CD4-positive, alpha-beta T cell treated with Interleukin-17A for 4 hours (primary cell): ENCODE measurements around the gene B3GALNT2.

Source experiments
- DNase-seq: peaks from one replicate; pipeline ENCODE4 v3.0.0-alpha.2; 2020; ENCODE audit warnings: mixed read lengths

The B3GALNT2 gene

DNA sequence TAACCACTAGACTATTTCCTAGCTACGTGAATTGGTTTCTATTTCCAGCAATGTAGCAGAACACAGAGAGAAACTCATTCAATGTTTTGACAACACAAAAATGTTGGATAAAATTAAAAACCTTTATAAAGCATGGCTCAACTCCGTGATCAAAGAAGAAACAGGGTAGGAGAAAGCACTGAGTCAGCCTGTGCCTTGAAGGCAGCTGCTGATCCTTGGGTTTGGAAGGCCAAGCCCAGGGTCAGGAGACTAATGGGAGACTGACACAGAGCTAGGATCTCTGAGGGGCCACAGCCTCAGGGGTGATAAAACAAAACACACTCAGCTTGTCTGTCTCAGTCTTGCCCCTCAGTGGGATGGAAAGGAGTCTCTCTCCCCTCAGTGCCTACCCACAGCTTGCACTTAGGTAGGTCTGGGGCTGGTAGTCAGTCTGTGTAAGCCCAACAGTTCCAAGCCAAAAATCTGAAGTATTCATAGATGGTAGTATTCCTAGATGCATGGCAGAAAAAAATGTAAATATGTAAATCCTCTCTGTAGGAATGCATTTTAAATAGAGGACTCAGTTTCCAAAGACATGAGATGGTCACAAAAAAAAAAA is 53.3 kb downstream of the B3GALNT2 start:
- DNase-seq = no peak

DNA sequence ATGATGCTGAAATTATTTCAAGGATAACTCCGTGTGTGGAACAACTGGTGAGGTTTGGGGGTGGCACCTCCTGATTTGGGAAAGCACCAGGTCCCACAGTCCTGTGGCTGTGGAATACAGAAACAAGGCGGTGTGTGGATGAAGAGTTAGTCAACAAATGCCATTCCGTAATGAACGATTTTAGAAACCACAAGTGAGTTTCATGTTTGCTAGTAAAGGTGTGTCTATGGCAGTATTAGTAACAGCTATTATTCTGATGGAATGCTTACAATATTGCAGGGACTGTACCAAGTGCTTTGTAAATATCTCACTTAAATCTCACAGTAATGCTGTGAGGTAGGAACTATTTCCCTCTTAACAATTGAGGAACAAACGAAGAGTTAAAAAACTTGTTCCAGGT is 53.8 kb downstream of the B3GALNT2 start:
- DNase-seq = no peak

DNA sequence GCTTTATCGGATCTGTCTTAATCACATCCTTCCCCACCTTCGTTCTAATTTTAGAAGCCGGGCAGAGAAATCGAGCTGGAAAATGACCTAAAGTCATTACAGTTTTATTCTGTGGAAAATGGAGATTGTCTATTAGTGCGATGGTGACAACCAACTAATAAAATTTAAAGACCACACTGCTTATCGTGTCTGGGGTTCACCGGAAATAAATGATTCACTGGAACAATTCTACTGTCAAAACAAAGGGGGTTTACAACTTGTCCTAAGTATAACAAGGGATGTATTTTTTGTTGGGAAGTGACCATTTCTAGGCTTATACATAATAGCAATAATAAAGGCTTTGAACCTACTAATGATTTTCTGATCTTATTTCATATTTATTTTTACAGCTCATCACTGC is 55.6 kb downstream of the B3GALNT2 start:
- DNase-seq = no peak

DNA sequence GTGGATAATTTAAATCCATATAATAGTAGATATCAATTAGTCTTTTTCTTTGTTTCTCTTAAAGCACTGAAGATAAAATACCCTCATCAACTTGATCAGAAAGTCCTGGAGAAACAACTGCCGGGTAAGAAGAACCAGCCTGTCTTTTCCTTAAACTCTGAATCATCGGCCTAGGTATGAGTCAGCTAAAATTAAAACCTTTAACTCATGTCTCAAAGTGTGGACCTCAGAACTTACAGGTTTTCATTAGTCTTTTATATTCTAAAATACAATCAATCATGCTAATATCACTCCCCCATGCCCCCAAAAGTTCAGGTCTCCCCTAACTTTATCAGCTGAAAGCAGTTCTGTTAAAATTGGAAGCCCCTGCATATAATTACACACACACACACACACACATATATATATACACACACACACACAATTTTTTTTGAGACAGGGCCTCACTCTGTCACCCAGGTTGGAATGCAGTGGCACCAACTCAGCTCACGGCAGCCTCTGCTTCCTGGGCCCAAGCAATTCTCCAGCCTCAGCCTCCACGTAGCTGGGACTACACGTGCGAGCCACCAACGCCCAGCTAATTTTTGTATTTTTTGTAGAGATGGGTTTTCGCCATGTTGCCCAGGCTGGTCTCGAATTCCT is 61.3 kb downstream of the B3GALNT2 start:
- DNase-seq = no peak

DNA sequence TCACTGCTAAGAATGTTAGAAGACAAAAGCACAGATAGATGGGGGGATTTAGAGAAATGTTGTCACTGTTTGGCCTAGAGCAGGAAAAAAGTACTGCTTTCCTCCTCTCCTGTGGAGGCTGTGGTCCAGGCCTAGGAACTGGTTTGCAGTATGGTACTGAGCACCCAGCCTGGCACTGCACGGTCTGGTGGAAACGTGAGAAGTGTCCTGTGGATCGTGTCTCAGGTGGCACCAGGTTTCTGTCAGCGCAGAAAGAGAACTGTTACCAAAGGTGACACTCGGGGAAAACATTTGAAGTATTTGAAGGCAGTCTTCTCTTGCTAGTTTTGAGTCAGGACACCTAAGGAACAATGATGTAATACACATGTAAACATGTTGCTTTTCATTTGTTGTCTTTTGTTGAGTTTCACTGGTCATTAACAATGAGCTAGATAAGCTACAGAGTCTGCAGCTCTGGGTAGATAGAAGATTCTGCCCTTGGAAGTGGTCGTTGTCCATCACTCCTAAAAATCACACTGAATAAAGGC is 63.0 kb downstream of the B3GALNT2 start:
- no peak for DNase-seq

GRCh38 chr1:235434001-235434400 is 70.3 kb downstream of the B3GALNT2 start:
- no peak for DNase-seq

DNA sequence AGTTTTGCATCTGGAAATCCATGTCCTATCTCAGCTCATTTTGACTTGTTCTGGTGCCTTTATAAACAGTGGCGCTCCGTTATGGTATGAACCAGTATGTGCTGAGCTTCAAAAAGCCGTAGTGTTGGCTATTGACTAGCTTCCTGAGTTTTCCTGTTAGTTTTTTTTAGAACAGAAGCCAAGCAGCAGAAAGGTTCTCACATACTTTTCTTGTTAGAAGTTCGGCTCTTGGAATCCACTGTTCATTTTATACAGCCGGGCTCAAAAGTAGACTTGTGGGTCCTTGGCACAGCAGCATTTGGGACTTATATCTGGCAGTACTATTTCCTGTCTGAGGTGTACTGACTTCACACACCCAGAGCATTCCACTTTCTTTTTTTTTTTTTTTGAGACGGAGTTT is 73.3 kb downstream of the B3GALNT2 start:
- no peak for DNase-seq

- DNase-seq = no peak
Observed at GRCh38 chr1:235429143-235429542, 75.1 kb downstream of the B3GALNT2 start.

GRCh38 chr1:235427447-235427846 is 76.8 kb downstream of the B3GALNT2 start:
- DNase-seq = no peak

GRCh38 chr1:235426680-235427079 is 77.6 kb downstream of the B3GALNT2 start:
- DNase-seq = no peak

DNA sequence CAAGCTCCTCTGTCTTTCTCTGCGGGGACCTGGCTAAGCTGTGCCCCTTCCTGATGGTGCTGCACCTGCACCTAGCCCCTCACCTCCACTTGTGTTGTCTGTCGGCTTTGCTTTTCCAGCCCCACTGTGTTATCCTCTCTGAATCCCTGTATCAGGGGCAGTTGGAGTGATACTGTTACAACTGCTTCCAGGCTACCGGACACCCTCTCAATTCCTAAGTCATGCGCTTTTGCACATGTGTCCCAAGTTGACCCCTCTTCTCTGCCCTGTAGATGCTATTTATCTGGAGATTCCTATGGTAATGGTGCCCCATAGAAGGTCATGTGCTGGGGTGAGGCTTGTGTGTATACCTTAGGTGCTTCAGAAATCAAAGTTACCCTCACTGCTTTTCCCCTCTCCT is 78.1 kb downstream of the B3GALNT2 start:
- no peak for DNase-seq

- no peak for DNase-seq
Observed at GRCh38 chr1:235425357-235425756, 78.9 kb downstream of the B3GALNT2 start.

GRCh38 chr1:235424092-235424491 is 80.2 kb downstream of the B3GALNT2 start:
- no peak for DNase-seq

DNA sequence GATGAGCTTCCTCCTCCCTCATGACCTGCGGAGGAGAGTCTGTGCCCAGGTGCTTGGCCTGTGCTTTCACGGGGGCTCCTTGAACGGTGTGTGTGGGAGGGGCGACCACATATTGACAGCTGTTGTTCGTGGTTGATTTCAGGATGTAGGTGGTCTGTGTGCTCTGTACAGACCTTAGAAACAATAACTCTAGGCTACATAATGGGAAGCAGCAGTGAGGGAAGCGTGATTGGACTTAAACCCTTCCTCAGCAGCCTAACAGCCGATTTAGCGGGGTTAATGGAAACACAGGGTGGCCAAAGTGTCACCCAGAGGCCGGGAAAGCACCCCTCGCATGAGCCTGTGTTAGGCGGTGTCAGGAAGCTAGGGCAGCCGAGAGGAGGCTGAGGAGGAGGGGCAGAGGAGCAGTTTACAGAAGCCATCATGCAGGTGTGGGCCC is 81.0 kb downstream of the B3GALNT2 start:
- DNase-seq = peak; percentile 11

- DNase-seq = no peak
Observed at GRCh38 chr1:235421751-235422150, 82.5 kb downstream of the B3GALNT2 start.

- peak; percentile 69 for DNase-seq
Observed at GRCh38 chr1:235417086-235417697, 87.1 kb downstream of the B3GALNT2 start.

- no peak for DNase-seq
Observed at GRCh38 chr1:235416662-235417049, 87.6 kb downstream of the B3GALNT2 start.

DNA sequence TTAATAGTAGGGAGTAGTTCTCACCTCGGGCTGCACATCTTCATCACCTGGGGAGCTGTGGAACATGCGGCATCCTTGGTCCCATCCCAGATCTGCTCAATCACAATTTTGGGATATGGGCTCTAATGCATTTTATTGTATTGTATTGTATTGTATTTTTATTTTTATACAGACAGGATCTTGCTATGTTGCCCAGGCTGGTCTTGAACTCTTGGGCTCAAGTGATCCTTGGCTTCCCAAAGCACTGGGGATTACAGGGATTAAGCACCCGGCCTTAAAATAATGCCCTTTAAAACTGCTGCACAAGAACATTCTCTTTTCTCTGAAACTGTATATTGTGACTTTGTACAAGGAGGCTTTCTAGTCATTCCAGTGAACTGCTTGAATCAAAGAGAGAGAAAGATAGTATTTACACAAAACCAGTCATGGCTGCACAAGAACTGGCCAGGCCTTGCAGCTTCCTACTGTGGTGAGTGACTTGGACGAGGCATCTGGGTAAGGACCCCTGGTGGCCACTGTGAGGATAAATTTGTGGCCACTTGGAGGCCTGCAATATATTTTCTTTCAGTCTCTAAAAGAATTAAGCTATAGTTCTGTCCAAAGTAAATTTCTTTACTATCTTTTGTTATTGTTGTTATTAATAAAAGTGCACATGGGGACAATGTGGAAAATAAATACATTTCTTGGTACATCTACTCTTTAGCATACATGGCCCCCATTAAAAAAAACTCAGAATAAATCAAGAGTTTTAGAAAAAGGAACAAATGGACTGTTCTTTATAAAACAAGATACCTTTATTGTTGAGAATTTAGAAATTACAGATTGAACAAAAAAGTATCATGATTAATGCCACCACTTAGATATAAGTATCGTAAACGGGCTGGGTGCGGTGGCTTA is 89.0 kb downstream of the B3GALNT2 start:
- DNase-seq = peak; percentile 71

DNA sequence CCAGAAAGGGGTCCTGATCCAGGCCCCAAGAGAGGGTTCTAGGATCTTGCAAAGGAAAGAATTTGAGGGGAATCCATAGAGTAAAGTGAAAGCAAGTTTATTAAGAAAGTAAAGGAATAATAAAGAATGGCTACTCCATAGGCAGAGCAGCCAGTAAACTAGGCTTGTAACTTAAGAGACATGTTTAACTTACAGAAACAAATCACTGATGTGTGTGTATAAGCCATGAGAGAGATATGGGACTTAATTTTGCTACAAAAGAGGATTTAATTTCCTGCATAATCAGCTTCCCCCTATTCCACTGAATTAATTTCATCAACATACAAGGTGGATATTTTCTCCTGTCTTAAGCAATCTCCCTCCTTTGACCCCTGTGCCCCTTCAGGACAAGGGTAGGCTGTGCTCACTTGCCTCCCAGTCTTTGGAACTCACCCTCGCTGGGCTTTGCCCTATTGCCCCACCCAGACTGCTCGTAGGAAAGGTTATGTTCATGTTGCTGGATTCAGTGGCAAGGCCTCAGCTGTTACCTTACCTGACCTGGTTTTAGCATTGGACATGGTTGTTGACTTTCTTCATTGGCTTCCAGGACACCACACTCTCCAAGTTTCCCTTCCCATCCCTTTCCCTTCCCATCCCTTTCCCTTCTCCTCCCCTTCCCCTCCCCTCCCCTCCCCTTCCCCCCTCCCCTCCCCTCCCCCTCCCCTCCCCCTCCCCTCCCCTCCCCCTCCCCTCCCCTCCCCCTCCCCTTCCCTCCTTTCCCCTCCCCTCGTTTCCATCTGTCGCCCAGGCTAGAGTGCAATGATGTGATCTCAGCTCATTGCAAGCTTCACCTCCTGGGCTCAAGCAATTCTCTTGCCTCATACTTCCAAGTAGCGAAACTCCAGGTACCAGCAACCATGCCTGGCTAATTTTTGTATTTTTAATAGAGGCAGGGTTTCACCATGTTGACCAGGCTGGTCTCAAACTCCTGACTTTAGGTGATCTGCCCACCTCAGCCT is 92.5 kb downstream of the B3GALNT2 start:
- no peak for DNase-seq

GRCh38 chr1:235410467-235410866 is 93.8 kb downstream of the B3GALNT2 start:
- no peak for DNase-seq

DNA sequence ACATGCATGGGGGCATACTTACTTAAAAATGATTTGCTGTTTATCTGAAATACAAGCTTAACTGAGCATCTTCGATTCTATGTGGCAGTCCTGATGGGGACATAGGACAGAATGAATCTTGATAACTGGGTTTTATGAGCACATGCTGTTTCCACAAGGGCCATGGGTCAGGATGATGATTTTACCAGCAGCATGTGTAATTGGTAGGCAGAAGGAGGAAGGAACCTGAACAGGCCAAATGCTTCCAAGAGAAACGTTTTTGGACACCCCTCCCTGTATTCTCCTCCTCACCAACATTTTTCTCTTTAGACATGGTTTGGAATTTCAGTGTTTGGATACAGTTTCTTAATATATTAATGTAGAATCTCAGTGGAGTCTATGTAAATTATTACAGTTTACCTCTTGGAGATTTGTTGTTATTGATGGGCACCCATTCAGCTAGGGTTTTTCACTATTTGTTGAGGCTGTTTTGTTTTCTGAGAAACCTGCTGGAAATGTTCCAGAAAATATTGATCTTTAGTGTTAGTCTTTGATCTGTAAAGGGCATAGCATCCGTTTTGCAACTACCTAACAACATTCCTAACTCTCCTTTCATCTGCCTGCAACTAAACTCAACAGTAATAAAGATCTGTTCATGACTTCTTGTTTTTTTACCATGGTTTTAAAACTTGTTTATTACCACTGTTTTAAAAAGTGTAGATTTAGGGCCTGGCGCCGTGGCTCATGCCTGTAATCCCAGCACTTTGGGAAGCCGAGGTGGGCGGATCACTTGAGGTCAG is 95.0 kb downstream of the B3GALNT2 start:
- no peak for DNase-seq
